Karpas-422 (cell line): ENCODE data around the gene UBA7. TPM values are rescaled to one million over a fixed set of nuclear protein-coding genes. Genes with fewer than 3 reads are reported as not detected.

ENCODE experiments used
- DNase-seq: peaks from one replicate; pipeline ENCODE4 v3.0.0-alpha.2; 2015
- H2AFZ ChIP-seq: fragments of 200-600 bp; sonication (generic); 2 replicates; pipeline ENCODE4 v1.6.1; 2014; ENCODE audit warnings: antibody characterized with exemption, low read length, mixed read lengths
- H3K27ac ChIP-seq: fragments of 200-600 bp; sonication (generic); 2 replicates; pipeline ENCODE4 v1.5.1; 2014; ENCODE audit warnings: mild to moderate bottlenecking, low read length, moderate library complexity
- H3K27me3 ChIP-seq: fragments of 200-600 bp; sonication (generic); 2 replicates; pipeline ENCODE4 v1.6.1; 2014; ENCODE audit warnings: low read length, mixed read lengths
- H3K36me3 ChIP-seq: fragments of 200-600 bp; sonication (generic); 2 replicates; pipeline ENCODE4 v1.6.1; 2014; ENCODE audit warnings: low read length, mixed read lengths; ENCODE audit not compliant: insufficient read depth
- H3K4me1 ChIP-seq: fragments of 200-600 bp; sonication (generic); 2 replicates; pipeline ENCODE4 v1.6.1; 2014; ENCODE audit warnings: mild to moderate bottlenecking, low read length, mixed read lengths
- H3K4me2 ChIP-seq: fragments of 200-600 bp; sonication (generic); 2 replicates; pipeline ENCODE4 v1.6.1; 2014; ENCODE audit warnings: low read length, low read depth, mild to moderate bottlenecking; ENCODE audit not compliant: poor library complexity, severe bottlenecking
- H3K4me3 ChIP-seq: fragments of 200-600 bp; sonication (generic); 2 replicates; pipeline ENCODE4 v1.5.1; 2014; ENCODE audit warnings: mild to moderate bottlenecking, antibody characterized with exemption, low read length, mixed read lengths
- H3K79me2 ChIP-seq: fragments of 200-600 bp; sonication (generic); 2 replicates; pipeline ENCODE4 v1.6.1; 2014; ENCODE audit warnings: mild to moderate bottlenecking, low read length, mixed read lengths
- H3K9ac ChIP-seq: fragments of 200-600 bp; sonication (generic); 2 replicates; pipeline ENCODE4 v1.6.0; 2014; ENCODE audit warnings: low read length
- H3K9me2 ChIP-seq: fragments of 200-600 bp; sonication (generic), shearing (Covaris generic); replicated peaks from 2 replicates; pipeline ENCODE4 v1.6.0; 2014; ENCODE audit warnings: mild to moderate bottlenecking, low read length, moderate library complexity; ENCODE audit not compliant: insufficient read depth
- H3K9me3 ChIP-seq: fragments of 300-700, 200-600 bp; sonication (generic); 2 replicates; pipeline ENCODE4 v1.6.1; 2014; ENCODE audit warnings: low read length, mixed read lengths
- H4K20me1 ChIP-seq: fragments of 200-600 bp; sonication (generic); 2 replicates; pipeline ENCODE4 v1.6.1; 2014; ENCODE audit warnings: mild to moderate bottlenecking, antibody characterized with exemption, low read length, low read depth; ENCODE audit not compliant: insufficient read depth
- total RNA-seq: library from RNA; depleted of rRNA; stranded (reverse); fragments of >200 nt; shearing (Covaris generic); gene quantifications from 2 replicates; pipeline ENCODE4 v1.2.3, GENCODE V29; 2014; ENCODE audit warnings: low replicate concordance

Gene UBA7
- total RNA-seq, 1 experiment from 2014 or later: 10.5 TPM

GRCh38 chr3:49812916-49813496 lies 747 bp downstream of the UBA7 start:
- H3K4me3 ChIP-seq: no peak overlapping the region
- no peak overlapping the region for H2AFZ ChIP-seq
- no peak overlapping the region for H3K27ac ChIP-seq
- no peaks in the 10 kb centered on the region for H3K27me3 ChIP-seq
- H3K4me1 ChIP-seq: peaks cover 7% of the 10 kb centered on the region
- H3K4me2 ChIP-seq: no peak overlapping the region
- no peaks in the 10 kb centered on the region for H3K9me2 ChIP-seq
- H3K9me3 ChIP-seq: no peaks in the 10 kb centered on the region
- H4K20me1 ChIP-seq: no peaks in the 10 kb centered on the region
- no peaks in the 10 kb centered on the region for H3K36me3 ChIP-seq
- peak overlapping the region; percentile 41 for H3K9ac ChIP-seq
- no peak for DNase-seq
- no peaks in the 10 kb centered on the region for H3K79me2 ChIP-seq

DNA sequence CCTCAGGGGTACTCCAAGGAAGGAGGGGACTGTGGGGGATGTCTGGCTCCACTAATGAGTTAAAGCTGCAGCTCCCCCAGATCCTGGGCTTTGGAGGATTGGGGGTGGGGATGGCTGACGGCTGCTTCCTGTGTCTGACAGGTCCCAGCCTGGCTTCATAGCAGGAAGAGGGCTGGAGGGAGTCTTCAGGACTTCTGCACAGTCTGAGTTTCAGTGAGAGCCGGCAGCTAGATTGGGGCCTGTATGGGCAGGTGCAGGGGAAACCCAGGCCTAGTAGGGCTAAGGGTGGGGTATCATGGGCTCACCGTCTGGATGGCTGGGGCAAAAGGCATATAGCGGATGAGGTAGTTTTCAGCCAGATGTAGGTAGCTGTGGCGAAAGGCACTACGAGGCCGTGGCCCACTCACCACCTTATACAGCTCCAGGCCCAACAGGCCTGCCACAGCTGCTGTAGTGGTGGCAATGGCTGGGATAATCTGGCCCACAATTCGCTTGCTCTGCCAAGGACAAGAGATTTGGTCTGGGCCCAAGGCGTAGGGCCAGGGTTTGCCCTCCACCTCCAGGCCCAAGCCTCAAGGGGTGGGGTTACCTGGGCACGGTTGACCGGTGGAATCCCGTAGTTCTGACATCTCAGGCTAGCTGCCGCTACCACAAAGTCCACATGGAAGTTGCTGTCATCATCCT lies 6.2 kb downstream of the UBA7 start:
- Histone ChIP-seq H2AFZ (no peak overlapping the region), H3K27me3 (no peaks in the 10 kb centered on the region), H3K4me1 (peaks cover 46% of the 10 kb centered on the region), H3K9me2 (no peaks in the 10 kb centered on the region), H3K4me2 (no peak overlapping the region), H3K9me3 (no peaks in the 10 kb centered on the region), H3K4me3 (no peak overlapping the region), H3K27ac (no peak overlapping the region), H3K9ac (peak overlapping the region; percentile 61), H4K20me1 (no peaks in the 10 kb centered on the region), H3K36me3 (no peaks in the 10 kb centered on the region), H3K79me2 (no peaks in the 10 kb centered on the region)
- no peak for DNase-seq

- Histone ChIP-seq H3K36me3 (no peaks in the 10 kb centered on the region), H4K20me1 (no peaks in the 10 kb centered on the region), H3K9me3 (no peaks in the 10 kb centered on the region), H2AFZ (no peak overlapping the region), H3K9me2 (no peaks in the 10 kb centered on the region), H3K27ac (no peak overlapping the region), H3K4me1 (peaks cover 49% of the 10 kb centered on the region), H3K9ac (peak overlapping the region; percentile 61), H3K4me2 (peak overlapping the region; percentile 99), H3K79me2 (no peaks in the 10 kb centered on the region), H3K4me3 (peak overlapping the region; percentile 27; the same call in 1 of the 2 replicates), H3K27me3 (no peaks in the 10 kb centered on the region)
- DNase-seq: no peak
These were observed 6.9 kb downstream of the UBA7 start for GRCh38 chr3:49806850-49807249.

DNA sequence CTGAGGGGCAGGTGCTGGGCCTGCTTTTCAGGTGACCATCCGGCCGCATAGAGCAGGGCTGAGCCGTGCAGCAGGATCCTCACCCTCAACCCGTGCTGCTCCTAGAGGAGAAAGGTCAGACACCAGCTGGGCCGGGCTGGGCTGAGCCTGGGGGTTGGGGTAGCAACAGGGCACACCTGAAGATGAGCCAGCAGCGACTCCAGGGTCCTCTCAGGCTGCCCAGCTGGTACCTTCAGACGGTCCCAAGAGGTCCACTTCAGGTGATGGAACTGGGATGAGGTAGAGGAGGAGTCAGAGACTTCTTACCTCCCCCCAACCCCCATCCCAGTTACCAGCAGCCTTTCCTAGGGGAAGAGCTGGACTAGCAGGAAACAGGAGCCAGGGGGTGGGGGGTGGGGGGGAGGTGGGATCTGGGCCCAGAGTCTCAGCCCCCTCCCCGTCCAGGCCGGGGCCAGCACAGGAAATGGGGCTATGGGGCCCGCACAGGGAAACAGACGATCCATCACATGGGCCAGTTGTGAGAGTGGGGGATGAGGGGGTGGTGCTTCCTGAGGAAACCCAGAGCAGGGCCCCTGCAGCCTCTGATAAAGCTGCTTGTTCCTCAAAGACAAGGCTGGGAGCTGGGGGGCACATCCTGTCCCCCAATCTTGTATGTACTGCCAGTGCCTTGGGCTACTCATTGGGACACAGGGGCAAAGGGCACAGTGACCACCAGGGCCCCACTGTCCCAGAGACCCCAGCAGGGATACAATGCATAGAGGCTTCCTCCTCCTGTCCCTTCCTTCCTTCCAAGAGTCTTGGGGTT lies 7.7 kb downstream of the UBA7 start:
- no peaks in the 10 kb centered on the region for H4K20me1 ChIP-seq
- no peaks in the 10 kb centered on the region for H3K79me2 ChIP-seq
- peak overlapping the region; percentile 61 for H3K9ac ChIP-seq
- H3K4me1 ChIP-seq: peaks cover 49% of the 10 kb centered on the region
- no peaks in the 10 kb centered on the region for H3K27me3 ChIP-seq
- peak; percentile 65 for DNase-seq
- no peaks in the 10 kb centered on the region for H3K36me3 ChIP-seq
- H3K4me2 ChIP-seq: peak overlapping the region; percentile 99
- H3K27ac ChIP-seq: peak overlapping the region; percentile 71
- peak overlapping the region; percentile 56; the same call in 1 of the 2 replicates for H3K4me3 ChIP-seq
- no peaks in the 10 kb centered on the region for H3K9me2 ChIP-seq
- H2AFZ ChIP-seq: no peak overlapping the region; the same call in 1 of the 2 replicates
- no peaks in the 10 kb centered on the region for H3K9me3 ChIP-seq

GRCh38 chr3:49805367-49805782 lies 8.4 kb downstream of the UBA7 start:
- Histone ChIP-seq H4K20me1 (no peaks in the 10 kb centered on the region), H3K9me3 (no peaks in the 10 kb centered on the region), H2AFZ (no peak overlapping the region), H3K79me2 (no peaks in the 10 kb centered on the region), H3K36me3 (no peaks in the 10 kb centered on the region), H3K4me1 (peaks cover 49% of the 10 kb centered on the region), H3K4me3 (peak overlapping the region; percentile 56; the same call in 1 of the 2 replicates), H3K9ac (peak overlapping the region; percentile 61), H3K27me3 (no peaks in the 10 kb centered on the region), H3K9me2 (no peaks in the 10 kb centered on the region), H3K27ac (peak overlapping the region; percentile 71), H3K4me2 (peak overlapping the region; percentile 99)
- peak; percentile 87 for DNase-seq

DNA sequence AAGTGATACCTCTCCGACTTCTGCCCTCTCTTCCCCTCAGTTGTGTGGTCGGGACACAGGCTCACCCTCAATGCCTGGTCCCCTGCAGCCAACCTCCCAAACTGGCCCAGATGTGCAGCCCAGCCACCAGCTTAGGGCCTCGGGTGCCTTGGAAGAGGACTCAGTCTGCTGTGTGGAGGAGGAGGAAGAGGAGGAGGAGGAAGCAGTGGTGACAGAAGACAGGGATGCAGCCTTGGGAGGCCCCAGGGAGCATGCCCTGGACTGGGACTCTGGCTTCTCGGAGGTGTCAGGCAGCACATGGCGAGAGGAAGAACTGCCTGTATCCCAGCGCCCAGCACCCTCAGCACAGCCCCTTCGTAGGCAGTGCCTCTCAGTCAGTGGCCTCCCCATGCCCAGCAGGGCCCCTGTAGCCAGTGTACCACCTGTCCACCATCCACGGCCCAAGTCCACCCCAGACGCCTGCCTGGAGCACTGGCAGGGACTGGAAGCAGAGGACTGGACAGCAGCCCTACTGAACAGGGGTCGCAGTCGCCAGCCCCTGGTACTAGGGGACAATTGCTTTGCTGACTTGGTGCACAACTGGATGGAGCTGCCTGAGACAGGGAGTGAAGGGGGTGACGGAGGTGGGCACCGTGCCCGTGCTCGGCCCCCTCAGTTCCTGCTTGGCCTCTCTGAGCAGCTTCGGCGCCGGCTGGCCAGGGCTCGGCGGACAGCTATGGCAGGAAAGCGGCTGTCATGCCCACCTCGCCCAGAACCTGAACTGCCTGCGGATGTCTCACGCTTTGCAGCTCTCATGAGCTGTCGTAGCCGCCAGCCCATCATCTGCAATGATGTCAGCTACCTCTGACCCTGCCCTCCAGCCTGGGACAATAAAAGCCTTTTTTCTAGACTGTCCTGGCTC lies 9.4 kb downstream of the UBA7 start:
- peak overlapping the region; percentile 83 for H3K9ac ChIP-seq
- no peaks in the 10 kb centered on the region for H3K9me2 ChIP-seq
- H3K4me3 ChIP-seq: peak overlapping the region; percentile 98; the same call in 1 of the 2 replicates
- peaks cover 49% of the 10 kb centered on the region for H3K4me1 ChIP-seq
- peak overlapping the region; percentile 99 for H3K4me2 ChIP-seq
- H3K79me2 ChIP-seq: no peaks in the 10 kb centered on the region
- H4K20me1 ChIP-seq: no peaks in the 10 kb centered on the region
- DNase-seq: peak; percentile 54
- H3K36me3 ChIP-seq: no peaks in the 10 kb centered on the region
- no peaks in the 10 kb centered on the region for H3K9me3 ChIP-seq
- peak overlapping the region; percentile 46; the same call in 1 of the 2 replicates for H3K27ac ChIP-seq
- H2AFZ ChIP-seq: no peak overlapping the region; the same call in 1 of the 2 replicates
- H3K27me3 ChIP-seq: no peaks in the 10 kb centered on the region

DNA sequence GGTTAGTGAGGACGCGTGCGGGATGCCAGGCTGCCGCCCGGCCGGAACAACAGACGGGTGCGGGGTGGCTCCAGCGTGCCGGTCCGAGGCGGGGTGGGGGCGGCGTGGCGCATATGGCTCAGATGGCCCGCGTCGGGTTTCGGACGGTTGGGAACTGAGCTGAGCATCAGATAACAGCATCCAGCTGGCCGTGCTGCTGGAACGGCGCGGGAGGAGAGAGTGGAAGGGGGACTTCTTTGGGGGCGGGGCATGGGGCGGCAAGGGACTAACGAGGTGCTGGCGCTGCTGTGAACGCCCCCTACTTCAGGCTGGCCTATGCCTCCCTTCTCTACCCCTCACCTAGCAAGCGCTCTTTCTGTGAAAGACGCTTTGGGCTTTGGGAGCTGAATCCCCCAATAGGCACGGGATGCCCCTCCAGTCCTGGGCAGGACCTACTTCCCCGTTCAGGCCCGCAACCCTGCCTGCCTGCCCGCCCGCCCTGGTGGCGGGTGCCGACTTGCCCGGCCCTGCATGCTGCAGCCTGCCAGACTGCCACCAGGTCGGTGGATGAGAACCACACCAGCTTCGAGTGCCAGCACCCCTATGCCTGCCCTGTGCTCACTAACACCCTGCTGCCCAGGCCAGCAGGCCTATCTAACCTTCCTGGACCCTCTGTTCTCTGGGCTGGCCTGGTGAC lies 10.2 kb downstream of the UBA7 start:
- H3K4me1 ChIP-seq: peaks cover 49% of the 10 kb centered on the region

More for the DNA sequence above, 10.2 kb downstream of the UBA7 start:
- Histone ChIP-seq H2AFZ (peak overlapping the region; percentile 100), H3K36me3 (no peaks in the 10 kb centered on the region), H3K27ac (no peak overlapping the region), H3K79me2 (no peaks in the 10 kb centered on the region), H3K9ac (peak overlapping the region; percentile 83), H3K27me3 (no peaks in the 10 kb centered on the region), H3K9me2 (no peaks in the 10 kb centered on the region), H3K4me2 (peak overlapping the region; percentile 99), H3K4me3 (peak overlapping the region; percentile 98), H3K9me3 (no peaks in the 10 kb centered on the region), H4K20me1 (no peaks in the 10 kb centered on the region)
- DNase-seq: peak; percentile 75
